HepG2 (cell line): ENCODE data around the gene MBLAC1. TPM values are rescaled to one million over a fixed set of nuclear protein-coding genes. Genes with fewer than 3 reads are reported as not detected.

ENCODE experiments used
- ATF3 ChIP-seq: sonication (generic); formaldehyde crosslinking; IDR thresholded peaks from 2 replicates; pipeline ENCODE4 v1.4.0; 2020; ENCODE audit warnings: missing genetic modification reagents
- CAMTA2 ChIP-seq: sonication (generic); formaldehyde crosslinking; IDR thresholded peaks from 2 replicates; pipeline ENCODE4 v1.4.0; 2020; ENCODE audit warnings: mild to moderate bottlenecking, missing genetic modification reagents, borderline replicate concordance
- FOXK1 ChIP-seq: sonication (generic); formaldehyde crosslinking; IDR thresholded peaks from 2 replicates; pipeline ENCODE4 v1.4.0; 2020; ENCODE audit warnings: low read depth, missing genetic modification reagents, borderline replicate concordance
- HNF4G ChIP-seq, 2 experiments: sonication (generic) in 1 of 2; formaldehyde crosslinking in 1 of 2; IDR thresholded peaks; 2 replicates each; pipeline versions ENCODE4 v1.4.0 to v1.6.1; 2011 to 2020; ENCODE audit warnings: borderline replicate concordance in 2 of 2, low read depth in 2 of 2, mild to moderate bottlenecking in 2 of 2, low read length in 1 of 2, missing genetic modification reagents in 1 of 2, moderate library complexity in 1 of 2
- HNRNPL ChIP-seq: fragments of 200-400 bp; formaldehyde crosslinking; IDR thresholded peaks from 2 replicates; pipeline ENCODE4 v1.6.1; 2017; ENCODE audit warnings: mild to moderate bottlenecking, low read depth, low read length
- KAT2B ChIP-seq: fragments of 150-350 bp; IDR thresholded peaks from 2 replicates; pipeline ENCODE4 v1.6.1; 2014; ENCODE audit warnings: low read depth, low read length, borderline replicate concordance
- MAZ ChIP-seq, 2 experiments: sonication (generic) in 1 of 2; formaldehyde crosslinking in 1 of 2; IDR thresholded peaks; 2 replicates each; pipeline versions ENCODE4 v1.5.0 to v1.6.1; 2012 to 2020; ENCODE audit warnings: low read depth in 2 of 2, mild to moderate bottlenecking in 2 of 2, borderline replicate concordance in 1 of 2, improper control_type of control experiment in 1 of 2, low read length in 1 of 2, missing genetic modification reagents in 1 of 2, moderate library complexity in 1 of 2
- NFIB ChIP-seq: sonication (generic); formaldehyde crosslinking; IDR thresholded peaks from 2 replicates; pipeline ENCODE4 v1.9.0; 2021; ENCODE audit warnings: missing genetic modification reagents, mild to moderate bottlenecking, borderline replicate concordance
- NFIC ChIP-seq: IDR thresholded peaks from 2 replicates; pipeline ENCODE4 v1.6.1; 2012; ENCODE audit warnings: mild to moderate bottlenecking, low read length, inconsistent platforms
- PAWR ChIP-seq: sonication (generic); formaldehyde crosslinking; IDR thresholded peaks from 2 replicates; pipeline ENCODE4 v1.4.0; 2020; ENCODE audit warnings: missing genetic modification reagents, mild to moderate bottlenecking, borderline replicate concordance
- PTBP1 ChIP-seq: fragments of 200-400 bp; formaldehyde crosslinking; IDR thresholded peaks from 2 replicates; pipeline ENCODE4 v1.6.1; 2018; ENCODE audit warnings: low read length, low read depth; ENCODE audit not compliant: poor library complexity, severe bottlenecking
- RCOR2 ChIP-seq: IDR thresholded peaks from 2 replicates; pipeline ENCODE4 v1.6.1; 2016; ENCODE audit warnings: missing biosample characterization, missing genetic modification reagents
- SALL1 ChIP-seq: sonication (generic); formaldehyde crosslinking; IDR thresholded peaks from 2 replicates; pipeline ENCODE4 v1.8.0; 2022; ENCODE audit warnings: mild to moderate bottlenecking, missing genetic modification reagents
- SOX5 ChIP-seq: IDR thresholded peaks from 2 replicates; pipeline ENCODE4 v1.6.1; 2016; ENCODE audit warnings: borderline replicate concordance
- SP2 ChIP-seq: sonication (generic); formaldehyde crosslinking; IDR thresholded peaks from 2 replicates; pipeline ENCODE4 v1.5.1; 2020; ENCODE audit warnings: mild to moderate bottlenecking, missing genetic modification reagents
- STAT5B ChIP-seq: sonication (generic); formaldehyde crosslinking; IDR thresholded peaks from 2 replicates; pipeline ENCODE4 v1.4.0; 2020; ENCODE audit warnings: missing genetic modification reagents
- ZBTB49 ChIP-seq: sonication (generic); formaldehyde crosslinking; IDR thresholded peaks from 2 replicates; pipeline ENCODE4 v1.4.0; 2020; ENCODE audit warnings: missing genetic modification reagents, borderline replicate concordance
- ZKSCAN5 ChIP-seq: sonication (generic); formaldehyde crosslinking; IDR thresholded peaks from 2 replicates; pipeline ENCODE4 v1.5.1; 2020; ENCODE audit warnings: mild to moderate bottlenecking, missing genetic modification reagents
- ZNF232 ChIP-seq: sonication (generic); formaldehyde crosslinking; IDR thresholded peaks from 2 replicates; pipeline ENCODE4 v1.4.0; 2020; ENCODE audit warnings: missing genetic modification reagents, borderline replicate concordance
- ZNF335 ChIP-seq: sonication (generic); formaldehyde crosslinking; IDR thresholded peaks from 2 replicates; pipeline ENCODE4 v1.4.0; 2020; ENCODE audit warnings: missing genetic modification reagents
- ZNF451 ChIP-seq: sonication (generic); formaldehyde crosslinking; IDR thresholded peaks from 2 replicates; pipeline ENCODE4 v1.5.0; 2020; ENCODE audit warnings: mild to moderate bottlenecking, missing genetic modification reagents
- ZNF468 ChIP-seq: sonication (generic); formaldehyde crosslinking; IDR thresholded peaks from 2 replicates; pipeline ENCODE4 v1.8.0; 2022; ENCODE audit warnings: mild to moderate bottlenecking, moderate library complexity, missing genetic modification reagents
- ZNF629 ChIP-seq: sonication (generic); formaldehyde crosslinking; conservative IDR thresholded peaks from 2 replicates; pipeline ENCODE4 v1.5.0; 2020; ENCODE audit warnings: missing genetic modification reagents
- ZSCAN30 ChIP-seq: sonication (generic); formaldehyde crosslinking; IDR thresholded peaks from 2 replicates; pipeline ENCODE4 v1.5.0; 2020; ENCODE audit warnings: mild to moderate bottlenecking, missing genetic modification reagents
- polyA plus RNA-seq, 8 experiments: library from polyadenylated mRNA; depleted of rRNA in 3 of 8; stranded (reverse) in 7 of 8; unstranded in 1 of 8; fragments of >200 nt; fragmentation: Illumina TruSeq in 4 of 8; extraction: Trizol in 4 of 8; gene quantifications; 2 replicates each; pipeline versions ENCODE4 v1.2.1 to v1.2.3, GENCODE V29; 2011 to 2016; ENCODE audit warnings: low read depth in 4 of 8, missing spikeins in 1 of 8, mixed read lengths in 1 of 8; ENCODE audit not compliant: insufficient read depth in 1 of 8
- total RNA-seq, 5 experiments: library from RNA; depleted of rRNA; stranded (reverse); fragments of >200 nt; fragmentation: Illumina TruSeq; extraction: Trizol; gene quantifications; 2 replicates each; pipeline ENCODE4 v1.2.3, GENCODE V29; 2016; ENCODE audit warnings: low read depth in 1 of 5

MBLAC1 gene
- total and polyA plus RNA-seq, 2 of the 13 experiments (the other 11 are each of a cell fraction or from before 2014, with no cell fraction given): 0.79 to 2.1 TPM

GRCh38 chr7:100081535-100082102 lies 45.1 kb upstream of the MBLAC1 start, which contains the start of gene ZNF3 (continued):
- TF ChIP-seq ZNF232 (CRISPR knock-in tag) (peak; percentile 17), ZNF451 (CRISPR knock-in tag) (peak; percentile 97), ZNF468 (CRISPR knock-in tag) (no peak), FOXK1 (peak; percentile 93; the same call in 1 of the 2 replicates), KAT2B (no peak), STAT5B (CRISPR knock-in tag) (peak; percentile 73; the same call in 1 of the 2 replicates), ZNF335 (CRISPR knock-in tag) (no peak), ZNF629 (CRISPR knock-in tag) (no peak), SOX5 (CRISPR knock-in tag) (peak; percentile 89), PTBP1 (no peak), SP2 (CRISPR knock-in tag) (peak; percentile 79), NFIB (CRISPR knock-in tag) (no peak), SALL1 (peak; percentile 97), ZKSCAN5 (CRISPR knock-in tag) (no peak), ATF3 (peak; percentile 53), HNRNPL (peak; percentile 75; the same call in 1 of the 2 replicates), NFIC (no peak), RCOR2 (0 out of 2 replicates have a peak, but pooled peaks have one; percentile 20), MAZ (IDR thresholded peaks at IDR 0.05; ENCODE audit: borderline replicate concordance, low read depth, low read length) (peak; percentile 83), MAZ (CRISPR knock-in tag; IDR thresholded peaks at IDR 0.05; ENCODE audit: low read depth) (peak; percentile 97), PAWR (CRISPR knock-in tag) (no peak), HNF4G (IDR thresholded peaks at IDR 0.05; ENCODE audit: borderline replicate concordance, low read depth, low read length) (peak; percentile 58; the same call in 1 of the 2 replicates), HNF4G (CRISPR knock-in tag; IDR thresholded peaks at IDR 0.05; ENCODE audit: borderline replicate concordance, low read depth) (0 out of 2 replicates have a peak, but pooled peaks have one; percentile 41), ZBTB49 (CRISPR knock-in tag) (no peak; the same call in 1 of the 2 replicates), ZSCAN30 (CRISPR knock-in tag) (peak; percentile 67; the same call in 1 of the 2 replicates), CAMTA2 (CRISPR knock-in tag) (peak; percentile 96)
